ENCODE results near the gene GJB5.

DNA sequence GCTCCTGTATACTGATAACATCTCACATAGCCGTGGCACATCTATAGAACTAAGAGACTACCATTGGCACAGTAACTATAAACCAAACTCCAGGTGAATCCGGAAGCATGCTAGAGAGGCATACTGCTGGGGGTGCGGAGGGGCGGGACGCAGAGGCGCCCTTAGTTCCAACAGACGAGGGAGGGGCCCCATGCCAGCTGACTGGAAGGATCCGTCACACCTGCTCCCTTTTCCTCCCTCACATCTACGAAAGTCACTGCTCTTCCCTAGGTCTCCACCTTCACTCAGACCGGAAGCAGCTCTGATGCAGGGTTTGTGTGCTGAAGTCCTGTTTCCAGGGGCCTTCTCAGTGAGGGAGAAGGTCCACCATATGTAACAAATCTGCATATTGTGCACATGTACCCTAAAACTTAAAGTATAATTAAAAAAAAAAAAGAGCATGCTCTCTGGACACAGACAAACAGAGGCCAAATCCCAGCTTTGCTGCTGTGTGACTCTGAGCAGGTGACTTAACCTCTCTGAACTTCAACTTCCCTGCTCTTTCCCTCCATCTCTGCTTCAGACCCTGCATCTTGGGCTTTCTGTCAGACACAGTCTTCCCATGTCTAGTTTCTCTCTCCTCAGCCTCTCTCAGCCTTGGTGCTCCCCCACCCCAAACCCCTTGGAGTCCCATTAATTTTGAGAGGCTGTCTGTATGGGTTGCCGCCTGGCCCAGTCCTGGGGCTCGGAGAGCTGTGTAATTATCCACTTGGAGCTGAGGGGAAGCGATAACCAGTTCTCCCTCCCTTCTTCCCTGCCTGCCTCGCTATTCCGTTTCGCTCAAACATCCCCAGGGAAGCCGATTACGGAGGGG lies 7.8 kb upstream of the GJB5 start:
- TF ChIP-seq, protein P1, sequence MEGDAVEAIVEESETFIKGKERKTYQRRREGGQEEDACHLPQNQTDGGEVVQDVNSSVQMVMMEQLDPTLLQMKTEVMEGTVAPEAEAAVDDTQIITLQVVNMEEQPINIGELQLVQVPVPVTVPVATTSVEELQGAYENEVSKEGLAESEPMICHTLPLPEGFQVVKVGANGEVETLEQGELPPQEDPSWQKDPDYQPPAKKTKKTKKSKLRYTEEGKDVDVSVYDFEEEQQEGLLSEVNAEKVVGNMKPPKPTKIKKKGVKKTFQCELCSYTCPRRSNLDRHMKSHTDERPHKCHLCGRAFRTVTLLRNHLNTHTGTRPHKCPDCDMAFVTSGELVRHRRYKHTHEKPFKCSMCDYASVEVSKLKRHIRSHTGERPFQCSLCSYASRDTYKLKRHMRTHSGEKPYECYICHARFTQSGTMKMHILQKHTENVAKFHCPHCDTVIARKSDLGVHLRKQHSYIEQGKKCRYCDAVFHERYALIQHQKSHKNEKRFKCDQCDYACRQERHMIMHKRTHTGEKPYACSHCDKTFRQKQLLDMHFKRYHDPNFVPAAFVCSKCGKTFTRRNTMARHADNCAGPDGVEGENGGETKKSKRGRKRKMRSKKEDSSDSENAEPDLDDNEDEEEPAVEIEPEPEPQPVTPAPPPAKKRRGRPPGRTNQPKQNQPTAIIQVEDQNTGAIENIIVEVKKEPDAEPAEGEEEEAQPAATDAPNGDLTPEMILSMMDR (conservative IDR thresholded peaks at IDR 0.05; ENCODE audit: low read length): no peak
- no peak for TF ChIP-seq EZH2phosphoT487 (IDR thresholded peaks at IDR 0.05; ENCODE audit: borderline replicate concordance)
